ENCODE results near the gene RWDD4.

Gene RWDD4

GRCh38 chr4:183612329-183613250, 46.4 kb downstream of the RWDD4 start:
- H3K4me3 ChIP-seq (ENCODE audit: low read depth, low read length) = no peak overlapping the region
- ChIA-PET CTCF (interaction anchor here (1.3 to 4.7 kb wide), 2 partner anchors 11 to 22 kb away, joined by 3 to 23 read pairs; no protein-coding TSS in a partner anchor), POLR2A (no interaction called here)
- TF ChIP-seq CTCF (IDR thresholded peaks at IDR 0.05; ENCODE audit: insufficient read depth, low read length, missing control alignments) = no peak
- DNase-seq (ENCODE audit: low read depth, low spot score) = no peak

- POLR2A ChIA-PET = no interaction called here
- DNase-seq (ENCODE audit: low read depth, low spot score) = no peak
- no peak for TF ChIP-seq CTCF (IDR thresholded peaks at IDR 0.05; ENCODE audit: insufficient read depth, low read length, missing control alignments)
- CTCF ChIA-PET = interaction anchor here (4.7 kb wide), 1 partner anchor 10 kb away, joined by 23 read pairs; no protein-coding TSS in a partner anchor
- H3K4me3 ChIP-seq (ENCODE audit: low read depth, low read length) = no peak overlapping the region
Measured at GRCh38 chr4:183611210-183611830, 47.7 kb downstream of the RWDD4 start.

GRCh38 chr4:183610613-183611012, 48.4 kb downstream of the RWDD4 start:
- no peak overlapping the region for H3K4me3 ChIP-seq (ENCODE audit: low read depth, low read length)
- no peak for TF ChIP-seq CTCF (IDR thresholded peaks at IDR 0.05; ENCODE audit: insufficient read depth, low read length, missing control alignments)
- CTCF ChIA-PET = interaction anchor here (4.7 kb wide), 1 partner anchor 9 kb away, joined by 23 read pairs; no protein-coding TSS in a partner anchor
- DNase-seq (ENCODE audit: low read depth, low spot score) = no peak
- POLR2A ChIA-PET = no interaction called here

- CTCF ChIA-PET = interaction anchor here (4.7 kb wide), 1 partner anchor 8 kb away, joined by 23 read pairs; no protein-coding TSS in a partner anchor
- POLR2A ChIA-PET = no interaction called here
- DNase-seq (ENCODE audit: low read depth, low spot score) = no peak
- TF ChIP-seq CTCF (IDR thresholded peaks at IDR 0.05; ENCODE audit: insufficient read depth, low read length, missing control alignments) = no peak
- no peak overlapping the region for H3K4me3 ChIP-seq (ENCODE audit: low read depth, low read length)
Measured at GRCh38 chr4:183610033-183610432, 49.0 kb downstream of the RWDD4 start.

GRCh38 chr4:183609151-183609550, 49.8 kb downstream of the RWDD4 start:
- POLR2A ChIA-PET = interaction anchor here (0.7 kb wide), 1 partner anchor 105 kb away, joined by 3 read pairs; no protein-coding TSS in a partner anchor
- no peak for DNase-seq (ENCODE audit: low read depth, low spot score)
- H3K4me3 ChIP-seq (ENCODE audit: low read depth, low read length) = no peak overlapping the region
- TF ChIP-seq CTCF (IDR thresholded peaks at IDR 0.05; ENCODE audit: insufficient read depth, low read length, missing control alignments) = no peak
- CTCF ChIA-PET = interaction anchor here (1.4 kb wide), 1 partner anchor 105 kb away, joined by 5 read pairs; no protein-coding TSS in a partner anchor

- H3K4me3 ChIP-seq (ENCODE audit: low read depth, low read length) = no peak overlapping the region
- ChIA-PET POLR2A (interaction anchor here (1.6 kb wide), 1 partner anchor 164 kb away, joined by 4 read pairs; the partner anchor contains the start of gene CDKN2AIP), CTCF (no interaction called here)
- DNase-seq (ENCODE audit: low read depth, low spot score) = no peak
- TF ChIP-seq CTCF (IDR thresholded peaks at IDR 0.05; ENCODE audit: insufficient read depth, low read length, missing control alignments) = no peak
Measured at GRCh38 chr4:183607894-183608293, 51.1 kb downstream of the RWDD4 start.

All from AG04449 (cell line).